Gastrocnemius medialis (tissue), 4 donors: ENCODE measurements around the gene SMYD3. TPM values are rescaled to one million over a fixed set of nuclear protein-coding genes. Genes with fewer than 3 reads are reported as not detected.

Source experiments
- ATAC-seq, 2 donors: fragments of 150-250 bp; one replicate each; pipeline ENCODE4 v1.9.1; 2016
- DNase-seq, 2 donors: peaks; one replicate each; pipeline ENCODE4 v3.0.0-alpha.2; 2019
- H3K27ac ChIP-seq, 4 donors: fragments of 200-600 bp; sonication (generic); 1 replicate in 1 of 4; 2 replicates in 3 of 4; pipeline ENCODE4 v1.5.1; 2016 to 2018; ENCODE audit warnings: mild to moderate bottlenecking in 2 of 4, moderate library complexity in 1 of 4
- H3K27me3 ChIP-seq, 3 donors: fragments of 200-600 bp; sonication (generic) in 2 of 3; 1 replicate in 1 of 3; 2 replicates in 2 of 3; pipeline versions ENCODE4 v1.5.1 to v1.6.0; 2016 to 2019; ENCODE audit warnings: mild to moderate bottlenecking in 1 of 3, moderate library complexity in 1 of 3
- H3K36me3 ChIP-seq, 2 donors: fragments of 200-600 bp; sonication (generic) in 1 of 2; one replicate each; pipeline ENCODE4 v1.5.1; 2017 to 2018
- H3K4me1 ChIP-seq, 2 donors: fragments of 200-600 bp; sonication (generic) in 1 of 2; one replicate each; pipeline ENCODE4 v1.5.1; 2016 to 2017; ENCODE audit warnings: mild to moderate bottlenecking in 2 of 2
- H3K4me3 ChIP-seq, 4 donors: fragments of 200-600 bp; sonication (generic) in 3 of 4; 1 replicate in 1 of 4; 2 replicates in 3 of 4; pipeline ENCODE4 v1.5.1; 2016 to 2019; ENCODE audit warnings: mild to moderate bottlenecking in 2 of 4
- H3K9me3 ChIP-seq, 3 donors: fragments of 200-600 bp; sonication (generic) in 2 of 3; 1 replicate in 1 of 3; 2 replicates in 2 of 3; pipeline ENCODE4 v1.5.1; 2016 to 2019
- CTCF ChIP-seq, 5 experiments: fragments of 450-650 bp in 3 of 5; fragments of 200-600 bp in 2 of 5; sonication (generic) in 2 of 5; IDR thresholded peaks in 4 of 5; conservative IDR thresholded peaks in 1 of 5; 1 replicate in 4 of 5; 2 replicates in 1 of 5; pipeline ENCODE4 v1.5.1; 2016 to 2019; ENCODE audit warnings: antibody characterized with exemption in 5 of 5, mild to moderate bottlenecking in 3 of 5, moderate library complexity in 3 of 5
- POLR2A ChIP-seq, 2 donors: fragments of 450-650 bp; IDR thresholded peaks; one replicate each; pipeline ENCODE4 v1.6.1; 2017; ENCODE audit warnings: antibody characterized with exemption in 2 of 2, mild to moderate bottlenecking in 2 of 2, moderate library complexity in 2 of 2
- in situ Hi-C, 4 donors: fragments of 200-750 bp; cut with MboI; loops; one replicate each; pipeline versions ENCODE4 v1.15.0 to v1.8.0; 2017; ENCODE audit warnings: low sequenced_read_pairs in 4 of 4
- intact Hi-C: fragments of 100-400 bp; cut with DNase I; formaldehyde crosslinking; loops from one replicate; pipeline ENCODE4 v1.15.1; 2023; ENCODE audit warnings: low total_unique reads
- total RNA-seq, 4 donors: library from RNA; depleted of rRNA; stranded (reverse); fragments of >200 nt; gene quantifications; one replicate each; pipeline versions ENCODE4 v1.1.0 to v1.2.3, GENCODE V29; 2016

SMYD3 gene
- total RNA-seq, 4 donors from 2014 or later: 4.4 to 10.3 (median 6.3) TPM

- intact Hi-C loops: no loop called here
- H3K4me1 ChIP-seq: no peaks in the 10 kb centered on the region
- no peak overlapping the region for H3K27ac ChIP-seq
- DNase-seq: no peak
- no peaks in the 10 kb centered on the region for H3K9me3 ChIP-seq
- H3K36me3 ChIP-seq: no peaks in the 10 kb centered on the region
- H3K4me3 ChIP-seq: no peak overlapping the region
- TF ChIP-seq POLR2A (IDR thresholded peaks at IDR 0.05) (no peak), CTCF (IDR thresholded peaks at IDR 0.05 in 4 of 5, conservative IDR thresholded peaks at IDR 0.05 in 1 of 5) (no peak)
- in situ Hi-C loops: no loop called here
- ATAC-seq: no peak
- no peaks in the 10 kb centered on the region for H3K27me3 ChIP-seq
Measured at GRCh38 chr1:245961137-245961540, 545.9 kb downstream of the SMYD3 start.

GRCh38 chr1:245960171-245960570, 546.9 kb downstream of the SMYD3 start:
- in situ Hi-C loops: no loop called here
- no peaks in the 10 kb centered on the region for H3K9me3 ChIP-seq
- ATAC-seq (no peak), DNase-seq (no peak)
- H3K4me1 ChIP-seq: no peaks in the 10 kb centered on the region
- H3K4me3 ChIP-seq: no peak overlapping the region
- intact Hi-C loops: no loop called here
- H3K27ac ChIP-seq: no peak overlapping the region
- no peaks in the 10 kb centered on the region for H3K27me3 ChIP-seq
- TF ChIP-seq POLR2A (IDR thresholded peaks at IDR 0.05) (no peak), CTCF (IDR thresholded peaks at IDR 0.05 in 4 of 5, conservative IDR thresholded peaks at IDR 0.05 in 1 of 5) (no peak)
- no peaks in the 10 kb centered on the region for H3K36me3 ChIP-seq

GRCh38 chr1:245958016-245958415, 549.1 kb downstream of the SMYD3 start:
- H3K4me3 ChIP-seq: no peak overlapping the region
- ATAC-seq (no peak), DNase-seq (no peak)
- H3K27me3 ChIP-seq: no peaks in the 10 kb centered on the region
- no peaks in the 10 kb centered on the region for H3K36me3 ChIP-seq
- no peak overlapping the region for H3K27ac ChIP-seq
- in situ Hi-C loops: no loop called here
- peaks cover 0 to 5% of the 10 kb centered on the region in 2 donors for H3K4me1 ChIP-seq
- intact Hi-C loops: no loop called here
- TF ChIP-seq CTCF (IDR thresholded peaks at IDR 0.05 in 4 of 5, conservative IDR thresholded peaks at IDR 0.05 in 1 of 5) (no peak), POLR2A (IDR thresholded peaks at IDR 0.05) (no peak)
- H3K9me3 ChIP-seq: no peaks in the 10 kb centered on the region

GRCh38 chr1:245957427-245957826, 549.7 kb downstream of the SMYD3 start:
- no peak for DNase-seq
- peaks cover 0 to 5% of the 10 kb centered on the region in 2 donors for H3K4me1 ChIP-seq
- H3K36me3 ChIP-seq: no peaks in the 10 kb centered on the region
- intact Hi-C loops: no loop called here
- H3K4me3 ChIP-seq: no peak overlapping the region
- no peak for ATAC-seq
- no peaks in the 10 kb centered on the region for H3K27me3 ChIP-seq
- in situ Hi-C loops: no loop called here
- no peak overlapping the region for H3K27ac ChIP-seq
- TF ChIP-seq POLR2A (IDR thresholded peaks at IDR 0.05): no peak
- TF ChIP-seq CTCF (IDR thresholded peaks at IDR 0.05 in 4 of 5, conservative IDR thresholded peaks at IDR 0.05 in 1 of 5): no peak
- H3K9me3 ChIP-seq: no peaks in the 10 kb centered on the region

GRCh38 chr1:245956225-245956624, 550.9 kb downstream of the SMYD3 start:
- H3K27ac ChIP-seq: no peak overlapping the region
- H3K36me3 ChIP-seq: no peaks in the 10 kb centered on the region
- intact Hi-C loops (no loop called here), in situ Hi-C loops (no loop called here)
- DNase-seq: no peak
- peaks cover 0 to 5% of the 10 kb centered on the region in 2 donors for H3K4me1 ChIP-seq
- ATAC-seq: no peak
- no peaks in the 10 kb centered on the region for H3K9me3 ChIP-seq
- no peaks in the 10 kb centered on the region for H3K27me3 ChIP-seq
- H3K4me3 ChIP-seq: no peak overlapping the region
- TF ChIP-seq POLR2A (IDR thresholded peaks at IDR 0.05): no peak
- no peak for TF ChIP-seq CTCF (IDR thresholded peaks at IDR 0.05 in 4 of 5, conservative IDR thresholded peaks at IDR 0.05 in 1 of 5)
